B cell (primary cell): Measurements from ENCODE around the gene TMEM256. TPM values are rescaled to one million over a fixed set of nuclear protein-coding genes. Genes with fewer than 3 reads are reported as not detected.

Source experiments
- ATAC-seq: fragments of 200-7000 bp; cut with Tn5 transposase; one replicate; pipeline ENCODE4 v1.10.0; 2021; ENCODE audit warnings: low read depth, mild to moderate bottlenecking, moderate number of reproducible peaks, moderate library complexity
- CTCF ChIA-PET: fragments of 350-600 bp; sonication (Branson Sonifier 250); formaldehyde crosslinking; loops from one replicate; lab custom pipeline; 2021; ENCODE audit warnings: antibody characterized with exemption, inconsistent platforms; lab: Charles Lee
- POLR2A ChIA-PET: fragments of 350-600 bp; sonication (Branson Sonifier 250); formaldehyde crosslinking; loops from one replicate; lab custom pipeline; 2021; ENCODE audit warnings: antibody characterized with exemption; lab: Charles Lee
- DNase-seq: peaks from one replicate; pipeline ENCODE4 v3.0.0; 2013
- H2AFZ ChIP-seq: 2 replicates; pipeline ENCODE4 v1.6.1; 2012; ENCODE audit warnings: mild to moderate bottlenecking, low read depth, low read length; ENCODE audit not compliant: insufficient read depth, poor library complexity, severe bottlenecking
- H3K27ac ChIP-seq, 2 donors: 1 replicate in 1 of 2; 2 replicates in 1 of 2; pipeline ENCODE4 v1.5.1; 2012 to 2013; ENCODE audit warnings: low read length in 2 of 2, mild to moderate bottlenecking in 2 of 2, moderate library complexity in 1 of 2
- H3K27me3 ChIP-seq, 4 experiments: fragments of 200-600 bp in 1 of 4; sonication (generic) in 1 of 4; replicated peaks in 1 of 4; 1 replicate in 2 of 4; 2 replicates in 2 of 4; pipeline versions ENCODE4 v1.6.1 to v1.7.0; 2013 to 2016; ENCODE audit warnings: low read length in 3 of 4, mild to moderate bottlenecking in 2 of 4, mixed read lengths in 1 of 4, moderate library complexity in 1 of 4; ENCODE audit not compliant: insufficient read depth in 4 of 4, control insufficient read depth in 3 of 4; ENCODE audit errors: control extremely low read depth in 1 of 4
- H3K36me3 ChIP-seq, 2 experiments: replicated peaks in 1 of 2; 1 replicate in 1 of 2; 2 replicates in 1 of 2; pipeline versions ENCODE4 v1.6.1 to v1.7.1; 2013; ENCODE audit warnings: low read length in 1 of 2; ENCODE audit not compliant: insufficient read depth in 2 of 2, control insufficient read depth in 1 of 2; ENCODE audit errors: control extremely low read depth in 1 of 2, extremely low read depth in 1 of 2
- H3K4me1 ChIP-seq, 2 donors: fragments of 200-600 bp in 1 of 2; sonication (generic) in 1 of 2; 1 replicate in 1 of 2; 2 replicates in 1 of 2; pipeline versions ENCODE4 v1.5.1 to v1.6.1; 2013 to 2017; ENCODE audit warnings: low read length in 2 of 2; ENCODE audit not compliant: control insufficient read depth in 2 of 2, insufficient read depth in 2 of 2
- H3K4me2 ChIP-seq: replicated peaks from 2 replicates; pipeline ENCODE3; 2012; ENCODE audit warnings: mild to moderate bottlenecking, low read depth, low read length; ENCODE audit not compliant: poor library complexity, severe bottlenecking
- H3K4me3 ChIP-seq, 5 experiments: fragments of 200-600 bp in 1 of 5; sonication (generic) in 1 of 5; 1 replicate in 3 of 5; 2 replicates in 2 of 5; pipeline versions ENCODE4 v1.5.1 to v1.7.0; 2011 to 2016; ENCODE audit warnings: low read length in 4 of 5, mild to moderate bottlenecking in 4 of 5, low read depth in 2 of 5, control low read depth in 1 of 5, moderate library complexity in 1 of 5; ENCODE audit not compliant: insufficient read depth in 1 of 5; ENCODE audit errors: control extremely low read depth in 1 of 5, extremely low read depth in 1 of 5
- H3K79me2 ChIP-seq: fragments of 200-600 bp; sonication (generic); one replicate; pipeline ENCODE4 v1.6.0; 2016; ENCODE audit warnings: low read length; ENCODE audit not compliant: control insufficient read depth, insufficient read depth
- H3K9ac ChIP-seq: fragments of 200-600 bp; sonication (generic); 2 replicates; pipeline ENCODE4 v1.6.1; 2017; ENCODE audit warnings: mild to moderate bottlenecking, low read length, moderate library complexity
- H3K9me3 ChIP-seq, 3 donors: one replicate each; pipeline versions ENCODE4 v1.6.1 to v1.7.1; 2013; ENCODE audit warnings: low read length in 2 of 3; ENCODE audit not compliant: control insufficient read depth in 2 of 3, insufficient read depth in 1 of 3; ENCODE audit errors: control extremely low read depth in 1 of 3
- H4K20me1 ChIP-seq: 2 replicates; pipeline ENCODE4 v1.6.0; 2012; ENCODE audit warnings: mild to moderate bottlenecking, low read length; ENCODE audit not compliant: insufficient read depth, control insufficient read depth, poor library complexity, severe bottlenecking
- H3K27ac Mint-ChIP-seq: one replicate; pipeline ENCODE4 v1.8.0; 2021; ENCODE audit warnings: mixed read lengths
- H3K27me3 Mint-ChIP-seq: one replicate; pipeline ENCODE4 v1.8.0; 2021; ENCODE audit warnings: mixed read lengths
- H3K4me1 Mint-ChIP-seq: one replicate; pipeline ENCODE4 v1.8.0; 2021; ENCODE audit warnings: mixed read lengths
- H3K4me3 Mint-ChIP-seq: one replicate; pipeline ENCODE4 v1.8.0; 2021; ENCODE audit warnings: mixed read lengths
- H3K9me3 Mint-ChIP-seq: one replicate; pipeline ENCODE4 v1.8.0; 2022; ENCODE audit warnings: mixed read lengths; ENCODE audit not compliant: insufficient read depth
- CTCF ChIP-seq: fragments of 200-600 bp; IDR thresholded peaks from one replicate; pipeline ENCODE4 v1.8.0; 2022; ENCODE audit warnings: antibody characterized with exemption, mild to moderate bottlenecking
- EZH2 ChIP-seq: IDR thresholded peaks from 2 replicates; pipeline ENCODE4 v1.6.1; 2012; ENCODE audit warnings: borderline replicate concordance, low read depth, mild to moderate bottlenecking, moderate library complexity, low read length; ENCODE audit not compliant: insufficient read depth, poor library complexity, severe bottlenecking
- WGBS: methylation state at CpG from one replicate; pipeline ENCODE4 v1.1.5; 2013; ENCODE audit warnings: missing lambda C conversion rate; ENCODE audit not compliant: insufficient coverage; 5-methylcytosine and 5-hydroxymethylcytosine counted together
- intact Hi-C: fragments of 100-400 bp; cut with micrococcal nuclease; formaldehyde crosslinking; loops from one replicate; pipeline ENCODE4 v1.10.0; 2022
- polyA plus RNA-seq: library from polyadenylated mRNA; depleted of rRNA; stranded (reverse); fragments of >200 nt; gene quantifications from 2 replicates; pipeline ENCODE4 v1.2.3, GENCODE V29; 2012
- total RNA-seq, 2 donors: library from RNA; stranded (reverse); fragments of 120-200 nt in 1 of 2; gene quantifications; 1 replicate in 1 of 2; 2 replicates in 1 of 2; pipeline versions ENCODE4 v1.2.3 to v1.2.4, GENCODE V29; 2013 to 2022

Gene TMEM256
- total and polyA plus RNA-seq, 2 donors (not counting 1 experiment from before 2014, with no cell fraction given), result 65.4 to 67.8 TPM

GRCh38 chr17:7435676-7436555 lies 32.0 kb upstream of the TMEM256 start:
- peak overlapping the region; percentile 83 for H2AFZ ChIP-seq

More at GRCh38 chr17:7435676-7436555, 32.0 kb upstream of the TMEM256 start:
- TF ChIP-seq CTCF (peak; percentile 46), EZH2 (no peak)
- Histone ChIP-seq H3K4me2 (peak overlapping the region; percentile 93), H3K4me3 (peak overlapping the region; percentile 77 to 93 (median 79)), H3K36me3 (no peaks in the 10 kb centered on the region), H3K27me3 (peaks cover 0 to 31% (median 20%) of the 10 kb centered on the region in 4 experiments), H3K79me2 (peaks cover 27% of the 10 kb centered on the region), H3K9ac (peak overlapping the region; percentile 81), H3K9me3 (peaks cover 0 to 30% (median 0%) of the 10 kb centered on the region in 3 donors), H3K4me1 (peaks cover 47 to 52% of the 10 kb centered on the region in 2 donors), H4K20me1 (peaks cover 49% of the 10 kb centered on the region), H3K27ac (peak overlapping the region; percentile 80 to 82)
- no peaks in the 10 kb centered on the region for H3K9me3 Mint-ChIP-seq
- WGBS, result 13% methylated on average over 47 of the region's 49 CpGs
- peak overlapping the region; percentile 96 for H3K4me3 Mint-ChIP-seq
- DNase-seq, result no peak
- ChIA-PET CTCF (interaction anchor here (0.8 to 4.2 kb wide), 38 partner anchors 10 to 390 kb away, joined by 3 to 43 read pairs (median 6); partner anchors contain the start of genes ACAP1, CD68, CHRNB1 and MPDU1), POLR2A (interaction anchor here (0.8 to 3.2 kb wide), 17 partner anchors 8 to 251 kb away, joined by 3 to 27 read pairs (median 4); partner anchors contain the start of genes GPS2, MPDU1, POLR2A and SENP3)
- intact Hi-C loops, result loop anchor here (1.0 to 5.0 kb wide), 11 partner anchors 19 to 1949 kb away; partner anchors contain the start of genes DERL2, ELP5, MIS12 and POLR2A
- peak overlapping the region; percentile 94 for H3K27ac Mint-ChIP-seq
- peaks cover 24% of the 10 kb centered on the region for H3K27me3 Mint-ChIP-seq
- peak; percentile 29 for ATAC-seq
- H3K4me1 Mint-ChIP-seq, result peaks cover 46% of the 10 kb centered on the region
